Endothelial cell (in vitro differentiated cells): ENCODE results near the gene CDR2L. TPM values are rescaled to one million over a fixed set of nuclear protein-coding genes. Genes with fewer than 3 reads are reported as not detected.
"Not testable (repeated sequence)": the region's sequence is repeated elsewhere in the genome, so short reads cannot be mapped to it uniquely, and the experiment has no call there.

Experiments used
- DNase-seq: peaks from one replicate; pipeline ENCODE4 v3.0.0; 2021; ENCODE audit warnings: low spot score
- H3K27ac Mint-ChIP-seq: one replicate; pipeline ENCODE4 v1.8.0; 2021; ENCODE audit warnings: mixed read lengths, inconsistent platforms; ENCODE audit not compliant: unreplicated experiment
- H3K27me3 Mint-ChIP-seq: one replicate; pipeline ENCODE4 v1.8.0; 2021; ENCODE audit warnings: mild to moderate bottlenecking, moderate library complexity, mixed read lengths, inconsistent platforms; ENCODE audit not compliant: unreplicated experiment
- H3K36me3 Mint-ChIP-seq: one replicate; pipeline ENCODE4 v1.8.0; 2021; ENCODE audit warnings: mild to moderate bottlenecking, low read depth, mixed read lengths, inconsistent platforms; ENCODE audit not compliant: unreplicated experiment
- H3K4me1 Mint-ChIP-seq: one replicate; pipeline ENCODE4 v1.8.0; 2021; ENCODE audit warnings: mild to moderate bottlenecking, mixed read lengths, inconsistent platforms; ENCODE audit not compliant: unreplicated experiment
- H3K4me3 Mint-ChIP-seq: one replicate; pipeline ENCODE4 v1.8.0; 2021; ENCODE audit warnings: mild to moderate bottlenecking, mixed read lengths, inconsistent platforms; ENCODE audit not compliant: unreplicated experiment
- H3K9me3 Mint-ChIP-seq: one replicate; pipeline ENCODE4 v1.8.0; 2021; ENCODE audit warnings: mixed read lengths, inconsistent platforms; ENCODE audit not compliant: unreplicated experiment
- total RNA-seq: library from RNA; stranded (reverse); fragmentation: NEBNext Ultra II Directional; extraction: Animal tissue kit (Norgen Biotek cat#: 25700); gene quantifications from one replicate; pipeline ENCODE4 v1.2.1, GENCODE V29; 2021; ENCODE audit not compliant: unreplicated experiment
- TF ChIP-seq, protein P1 (sequence below): fragments of 200-600 bp; sonication (generic); IDR thresholded peaks from one replicate; pipeline ENCODE4 v1.5.0; 2021; ENCODE audit warnings: antibody characterized with exemption; ENCODE audit not compliant: unreplicated experiment

Gene CDR2L
- total RNA-seq, 1 donor from 2014 or later: 33.2 TPM

DNA sequence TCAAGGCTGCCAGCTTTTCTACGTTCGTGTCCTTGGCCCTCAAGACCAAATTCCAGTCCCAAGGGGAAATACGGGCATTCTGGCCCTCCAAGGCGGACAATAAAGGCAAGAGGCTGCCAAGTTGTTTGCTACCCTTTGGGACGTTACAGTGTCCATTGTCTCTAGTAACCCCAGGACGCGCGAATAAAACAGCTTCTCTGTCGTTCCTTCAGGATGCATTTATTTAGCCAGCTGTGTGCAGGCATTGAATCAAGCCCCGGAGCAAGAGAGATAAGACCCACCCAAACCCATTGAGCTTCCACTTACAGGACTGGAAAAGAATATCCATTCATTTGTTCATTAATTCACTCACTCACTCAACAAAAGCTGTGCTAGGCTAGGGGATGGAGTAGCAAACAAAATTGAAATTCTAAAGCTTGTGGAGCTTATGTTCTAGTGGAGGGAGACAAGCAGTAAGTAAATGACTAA lies 25.7 kb downstream of the CDR2L start:
- Mint-ChIP-seq H3K4me1 (peaks cover 22% of the 10 kb centered on the region), H3K4me3 (peak overlapping the region; percentile 95), H3K27me3 (peaks cover 7% of the 10 kb centered on the region), H3K9me3 (no peaks in the 10 kb centered on the region), H3K36me3 (peaks cover 9% of the 10 kb centered on the region), H3K27ac (peak overlapping the region; percentile 97)
- no peak for DNase-seq
- TF ChIP-seq, protein P1, sequence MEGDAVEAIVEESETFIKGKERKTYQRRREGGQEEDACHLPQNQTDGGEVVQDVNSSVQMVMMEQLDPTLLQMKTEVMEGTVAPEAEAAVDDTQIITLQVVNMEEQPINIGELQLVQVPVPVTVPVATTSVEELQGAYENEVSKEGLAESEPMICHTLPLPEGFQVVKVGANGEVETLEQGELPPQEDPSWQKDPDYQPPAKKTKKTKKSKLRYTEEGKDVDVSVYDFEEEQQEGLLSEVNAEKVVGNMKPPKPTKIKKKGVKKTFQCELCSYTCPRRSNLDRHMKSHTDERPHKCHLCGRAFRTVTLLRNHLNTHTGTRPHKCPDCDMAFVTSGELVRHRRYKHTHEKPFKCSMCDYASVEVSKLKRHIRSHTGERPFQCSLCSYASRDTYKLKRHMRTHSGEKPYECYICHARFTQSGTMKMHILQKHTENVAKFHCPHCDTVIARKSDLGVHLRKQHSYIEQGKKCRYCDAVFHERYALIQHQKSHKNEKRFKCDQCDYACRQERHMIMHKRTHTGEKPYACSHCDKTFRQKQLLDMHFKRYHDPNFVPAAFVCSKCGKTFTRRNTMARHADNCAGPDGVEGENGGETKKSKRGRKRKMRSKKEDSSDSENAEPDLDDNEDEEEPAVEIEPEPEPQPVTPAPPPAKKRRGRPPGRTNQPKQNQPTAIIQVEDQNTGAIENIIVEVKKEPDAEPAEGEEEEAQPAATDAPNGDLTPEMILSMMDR: no peak

- TF ChIP-seq, protein P1: no peak
- DNase-seq: no peak
- Mint-ChIP-seq H3K27ac (no peak overlapping the region), H3K27me3 (peaks cover 1% of the 10 kb centered on the region), H3K4me1 (no peaks in the 10 kb centered on the region), H3K4me3 (no peak overlapping the region), H3K36me3 (peaks cover 35% of the 10 kb centered on the region), H3K9me3 (no peaks in the 10 kb centered on the region)
Measured at GRCh38 chr17:75019146-75019545, 31.7 kb downstream of the CDR2L start.

GRCh38 chr17:75019710-75020109 lies 32.3 kb downstream of the CDR2L start:
- TF ChIP-seq, protein P1: no peak
- Mint-ChIP-seq H3K9me3 (no peaks in the 10 kb centered on the region), H3K4me1 (no peaks in the 10 kb centered on the region), H3K4me3 (no peak overlapping the region), H3K27me3 (peaks cover 1% of the 10 kb centered on the region), H3K27ac (no peak overlapping the region), H3K36me3 (peaks cover 35% of the 10 kb centered on the region)
- no peak for DNase-seq

DNA sequence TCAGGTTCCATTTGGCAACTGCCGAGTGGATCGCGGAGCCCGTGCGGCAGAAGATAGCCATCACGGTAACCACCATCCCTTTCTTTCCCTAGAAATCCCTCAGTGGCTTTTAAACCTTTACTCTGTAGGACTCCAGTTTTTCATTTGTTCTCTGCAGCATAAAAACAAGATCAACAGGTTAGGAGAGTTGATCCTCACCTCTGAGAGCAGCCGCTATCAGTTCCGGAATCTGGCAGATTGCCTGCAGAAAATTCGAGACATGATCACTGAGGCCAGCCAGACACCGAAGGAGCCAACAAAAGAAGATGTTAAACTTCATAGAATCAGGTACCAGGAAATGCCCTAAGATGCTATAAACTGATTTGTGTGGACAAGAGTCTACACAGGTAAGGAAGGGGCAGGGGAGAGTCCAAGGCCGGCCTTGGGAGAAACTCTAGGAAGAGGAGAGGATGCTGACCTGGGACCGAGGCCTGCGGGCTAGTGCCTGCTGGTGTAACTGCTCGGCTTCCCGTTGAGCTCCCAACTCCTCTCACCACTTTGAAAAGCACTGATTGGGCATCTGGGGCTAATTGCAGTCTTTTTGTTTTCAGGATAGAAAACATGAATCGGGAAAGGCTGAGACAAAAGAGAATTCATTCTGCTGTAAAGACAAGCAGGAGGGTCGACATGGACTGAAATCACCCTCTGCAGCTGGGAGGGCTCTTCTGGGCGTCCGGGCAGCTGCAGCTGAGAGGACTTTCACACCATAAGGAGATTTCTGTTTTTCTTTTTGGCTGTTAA lies 33.1 kb downstream of the CDR2L start:
- H3K4me3 Mint-ChIP-seq: no peak overlapping the region
- DNase-seq: no peak
- no peaks in the 10 kb centered on the region for H3K9me3 Mint-ChIP-seq
- H3K27ac Mint-ChIP-seq: no peak overlapping the region
- peaks cover 1% of the 10 kb centered on the region for H3K27me3 Mint-ChIP-seq
- H3K36me3 Mint-ChIP-seq: peaks cover 38% of the 10 kb centered on the region
- TF ChIP-seq, protein P1: no peak
- H3K4me1 Mint-ChIP-seq: no peaks in the 10 kb centered on the region

GRCh38 chr17:75024686-75025397 lies 37.4 kb downstream of the CDR2L start:
- TF ChIP-seq, protein P1: no peak
- no peak for DNase-seq
- Mint-ChIP-seq H3K27me3 (peaks cover 2% of the 10 kb centered on the region), H3K36me3 (peaks cover 35% of the 10 kb centered on the region), H3K27ac (no peak overlapping the region), H3K9me3 (peaks cover 6% of the 10 kb centered on the region), H3K4me1 (no peaks in the 10 kb centered on the region), H3K4me3 (no peak overlapping the region)

DNA sequence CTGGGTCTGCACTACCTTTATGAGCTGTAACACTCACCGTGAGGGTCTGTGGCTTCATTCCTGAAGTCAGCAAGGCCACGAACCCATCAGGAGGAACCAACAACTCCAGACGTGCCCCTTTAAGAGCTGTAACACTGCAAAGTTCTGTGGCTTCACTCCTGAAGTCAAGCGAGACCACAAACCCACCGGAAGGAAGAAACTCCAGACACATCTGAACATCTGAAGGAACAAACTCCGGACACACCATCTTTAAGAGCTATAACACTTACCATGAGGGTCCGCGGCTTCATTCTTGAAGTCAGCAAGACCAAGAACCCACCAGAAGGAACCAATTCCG lies 37.9 kb downstream of the CDR2L start:
- H3K4me3 Mint-ChIP-seq: peak overlapping the region; percentile 14
- DNase-seq, H3K27ac Mint-ChIP-seq, H3K9me3 Mint-ChIP-seq, H3K27me3 Mint-ChIP-seq, H3K4me1 Mint-ChIP-seq: not testable (repeated sequence)
- peaks cover 35% of the 10 kb centered on the region for H3K36me3 Mint-ChIP-seq

- H3K27ac Mint-ChIP-seq, H3K27me3 Mint-ChIP-seq, H3K4me1 Mint-ChIP-seq, DNase-seq, H3K4me3 Mint-ChIP-seq: not testable (repeated sequence)
- H3K36me3 Mint-ChIP-seq: peaks cover 27% of the 10 kb centered on the region
- peaks cover 11% of the 10 kb centered on the region for H3K9me3 Mint-ChIP-seq
Measured at GRCh38 chr17:75026650-75027049, 39.2 kb downstream of the CDR2L start.
